T-helper 1 cell treated with Interleukin-12 subunit alpha and Interleukin-12 subunit beta and Interleukin-4 antibody, amounts not matched to agents 30 ng/mL and 1 ng/mL, for 36 hours (primary cell): ENCODE data around the gene TTC21A. TPM values are rescaled to one million over a fixed set of nuclear protein-coding genes. Genes with fewer than 3 reads are reported as not detected.
"Not testable (repeated sequence)": the region's sequence is repeated elsewhere in the genome, so short reads cannot be mapped to it uniquely, and the experiment has no call there.

ENCODE experiments used
- intact Hi-C: fragments of 100-400 bp; cut with micrococcal nuclease; formaldehyde crosslinking; loops from one replicate; pipeline ENCODE4 v1.15.1; 2024
- total RNA-seq: library from RNA; stranded (reverse); gene quantifications from 2 replicates; pipeline ENCODE4 v1.2.3, GENCODE V29; 2022

The TTC21A gene
- total RNA-seq, 1 donor from 2014 or later = 5.1 TPM

DNA sequence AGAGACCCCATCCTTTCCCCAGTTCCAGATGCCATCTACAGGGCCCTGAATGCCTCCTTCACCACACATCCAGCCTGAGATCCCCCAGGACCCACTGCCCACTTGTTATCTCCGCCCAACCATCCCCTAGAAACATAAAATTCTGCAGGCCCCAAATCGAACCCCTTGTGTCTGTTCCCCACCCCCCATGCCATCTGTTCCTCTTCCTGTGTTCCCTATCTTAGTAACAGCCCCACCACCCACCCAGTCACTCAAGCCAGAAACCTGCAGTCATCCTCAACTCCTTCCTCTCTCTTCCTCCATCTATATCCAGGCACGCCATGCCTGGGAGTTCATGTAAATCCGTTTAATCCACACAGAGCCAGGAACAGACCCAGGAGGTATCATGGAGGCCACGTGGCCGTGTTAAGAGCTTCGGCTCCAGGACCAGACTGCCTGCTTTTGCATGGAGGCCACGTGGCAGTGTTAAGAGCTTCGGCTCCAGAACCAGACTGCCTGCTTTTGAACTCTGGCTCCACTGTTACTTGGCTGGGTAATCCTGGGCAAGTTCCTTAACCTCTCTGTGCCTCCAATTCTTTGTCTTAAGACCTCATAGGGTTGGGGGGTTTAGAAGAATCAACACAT lies 41.1 kb downstream of the TTC21A start:
- intact Hi-C loops = loop anchor here (1.0 kb wide), 2 partner anchors 113 to 236 kb away; no protein-coding TSS in a partner anchor

DNA sequence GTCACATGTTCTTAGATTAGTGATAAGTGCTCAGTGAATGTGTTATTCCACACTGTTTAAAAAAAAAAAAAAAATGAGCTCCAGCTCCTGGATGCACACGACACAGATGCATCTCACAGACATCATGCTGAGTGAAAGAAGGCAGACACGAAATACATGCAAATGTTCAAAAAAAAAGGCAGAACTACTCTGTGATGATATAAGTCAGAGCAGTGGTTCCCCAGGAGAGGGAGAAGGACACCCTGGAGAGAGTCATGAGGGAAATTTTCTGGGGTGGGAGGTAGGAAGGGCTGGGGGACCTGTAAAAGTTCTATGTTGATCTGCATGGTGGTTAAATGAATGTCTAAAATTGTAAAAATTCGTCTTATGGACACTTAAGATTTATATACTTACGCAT lies 41.6 kb downstream of the TTC21A start:
- intact Hi-C loops = no loop called here

DNA sequence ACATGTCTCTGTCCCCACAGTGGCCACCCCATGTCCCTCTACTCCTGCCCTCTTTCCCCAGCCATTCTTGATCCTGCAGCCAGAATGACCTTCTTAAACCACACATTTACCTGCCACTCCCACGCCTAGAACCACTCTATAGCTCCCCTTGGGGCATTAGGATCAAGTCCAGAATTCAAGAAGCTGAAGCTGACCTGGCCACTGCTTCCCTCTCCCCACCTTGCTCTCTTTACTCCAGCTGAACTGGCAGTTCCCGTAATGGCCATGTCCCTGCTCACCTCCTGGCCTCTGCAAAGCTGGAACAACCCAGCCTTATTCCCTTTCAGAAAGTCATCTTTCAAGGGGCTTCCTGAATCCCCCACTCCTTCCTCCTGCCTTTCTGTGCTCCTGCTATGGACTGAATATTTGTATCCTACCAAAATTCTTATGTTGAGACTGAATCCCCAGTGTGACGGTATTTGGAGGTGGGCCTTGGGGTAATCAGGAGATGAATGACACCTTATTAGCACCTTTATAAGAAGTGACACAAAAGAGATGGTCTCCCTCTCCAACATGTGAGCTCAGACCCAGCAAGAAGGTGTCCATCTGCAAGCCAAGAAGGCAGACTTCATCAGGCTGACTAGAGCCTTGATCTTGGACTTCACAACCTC lies 42.1 kb downstream of the TTC21A start:
- intact Hi-C loops = no loop called here

DNA sequence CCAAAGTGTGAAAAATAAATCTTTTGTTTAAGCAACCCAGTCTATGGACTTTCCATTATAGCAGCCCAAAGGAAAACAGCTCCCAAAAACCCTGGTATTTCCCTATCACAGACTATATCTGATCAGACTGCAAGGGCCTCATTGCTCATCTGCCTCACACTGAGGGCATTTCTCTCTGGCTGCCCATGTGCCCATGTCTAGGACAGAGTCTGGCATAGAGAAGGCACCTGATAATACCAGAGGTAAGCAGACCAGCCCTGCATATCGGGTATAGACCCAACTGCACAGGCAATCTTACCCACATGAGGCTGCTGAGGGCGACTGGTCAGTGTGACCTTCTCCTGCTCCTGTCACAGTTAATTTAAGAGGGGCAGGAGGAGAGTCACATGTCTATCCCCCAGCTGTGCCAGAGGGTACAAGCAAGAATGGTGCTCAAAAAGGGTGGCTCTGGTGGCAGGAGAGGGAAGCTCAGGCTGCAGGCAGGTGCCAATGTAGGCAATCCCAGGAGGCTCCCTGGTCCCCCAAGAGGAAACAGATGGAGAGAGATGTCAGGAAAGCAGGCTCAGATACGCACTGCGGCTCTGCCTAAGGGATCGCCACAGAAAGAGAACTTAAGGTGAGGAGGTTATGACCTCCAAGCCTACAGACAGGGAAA lies 42.8 kb downstream of the TTC21A start:
- intact Hi-C loops = no loop called here

DNA sequence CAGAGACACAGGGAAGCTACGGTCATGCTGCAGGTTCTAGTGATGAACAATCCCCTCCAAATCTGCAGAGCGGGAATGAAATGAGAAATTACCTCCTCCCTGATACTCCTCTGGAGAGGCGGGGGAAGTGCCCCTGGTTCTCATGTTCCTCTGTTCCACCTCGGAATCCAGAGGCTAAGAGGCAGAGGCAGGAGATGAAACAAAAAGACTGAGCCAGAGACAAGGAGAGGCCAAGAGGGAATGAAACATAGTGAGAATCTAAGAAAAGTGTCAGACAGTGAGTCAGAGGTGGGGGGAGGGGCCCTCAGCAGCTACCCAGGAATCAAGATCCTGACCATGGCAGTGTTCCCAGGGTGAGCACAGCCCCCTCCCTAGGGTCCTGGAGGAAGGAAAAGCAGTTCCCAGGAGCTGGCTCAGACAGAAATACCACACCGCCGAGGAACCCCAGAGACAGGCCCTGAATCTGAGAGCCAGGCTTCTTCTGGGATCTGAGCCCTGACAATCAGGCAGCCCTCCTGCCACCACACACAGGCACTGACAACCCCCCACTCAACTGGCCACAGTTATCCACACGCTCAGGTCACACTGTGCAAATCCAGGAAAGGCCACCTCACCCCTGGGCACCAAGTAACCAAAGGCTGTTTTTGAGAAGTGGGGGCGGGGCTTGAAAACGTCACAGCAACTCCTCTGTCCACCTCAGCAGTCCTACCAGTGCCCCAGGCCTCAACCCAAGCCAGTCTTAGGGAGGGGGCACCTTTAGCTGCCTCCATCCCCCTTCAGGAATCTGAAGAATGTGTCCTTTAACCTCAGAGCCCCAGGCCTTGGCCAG lies 43.5 kb downstream of the TTC21A start:
- intact Hi-C loops = loop anchor here (1.0 kb wide), 1 partner anchor 43 kb away; no protein-coding TSS in a partner anchor

DNA sequence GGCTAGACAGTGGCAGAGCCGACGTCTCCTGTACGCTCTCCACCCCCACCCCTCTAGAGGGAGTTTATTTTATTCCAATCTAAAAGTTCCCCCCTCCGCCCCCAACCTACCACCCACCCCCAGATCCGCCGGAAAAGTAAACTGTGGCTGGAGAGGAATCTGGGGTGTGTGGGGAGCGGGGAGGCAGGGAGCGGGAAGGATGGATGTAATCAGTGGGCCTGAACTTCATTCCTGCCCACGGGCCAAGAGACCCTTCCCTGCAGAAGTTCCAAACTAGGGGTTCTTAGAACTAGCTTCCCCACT lies 46.4 kb downstream of the TTC21A start:
- intact Hi-C loops = no loop called here

DNA sequence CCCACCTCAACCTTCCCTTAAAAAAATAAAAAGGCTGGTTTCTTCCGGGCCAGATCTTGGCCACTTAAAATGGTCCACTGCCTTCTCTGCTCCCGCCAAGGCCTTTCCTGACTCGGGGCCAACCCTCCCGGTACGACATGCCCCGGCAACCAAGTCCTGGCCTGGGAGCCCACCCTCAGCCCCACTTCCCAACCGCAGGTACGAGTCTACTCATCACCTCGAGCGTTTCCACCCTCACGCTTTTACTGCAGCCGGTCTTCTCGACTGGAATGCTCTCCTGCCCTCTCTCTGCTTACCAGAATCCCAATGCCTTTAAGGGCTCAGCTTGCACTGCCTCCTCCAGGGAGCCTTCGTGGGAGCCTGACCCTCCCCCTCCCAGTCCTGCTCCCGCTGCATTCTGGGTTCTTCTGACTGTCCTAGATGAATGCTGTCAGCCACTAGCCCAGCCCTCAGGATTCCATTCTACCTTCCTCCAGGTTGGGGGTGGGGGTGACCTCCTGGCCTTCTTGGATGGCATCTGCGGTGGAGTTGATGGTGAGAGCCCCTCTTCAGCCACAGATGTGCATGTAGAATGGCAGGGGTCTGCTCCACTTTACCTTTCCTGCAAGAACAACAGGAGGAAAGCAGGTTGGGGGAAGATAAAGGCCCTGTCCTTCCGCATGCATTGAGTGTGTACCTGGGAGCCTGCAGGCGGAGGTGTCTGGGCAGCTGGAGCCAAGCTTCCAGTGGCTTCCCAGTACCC lies 47.0 kb downstream of the TTC21A start:
- intact Hi-C loops = no loop called here

DNA sequence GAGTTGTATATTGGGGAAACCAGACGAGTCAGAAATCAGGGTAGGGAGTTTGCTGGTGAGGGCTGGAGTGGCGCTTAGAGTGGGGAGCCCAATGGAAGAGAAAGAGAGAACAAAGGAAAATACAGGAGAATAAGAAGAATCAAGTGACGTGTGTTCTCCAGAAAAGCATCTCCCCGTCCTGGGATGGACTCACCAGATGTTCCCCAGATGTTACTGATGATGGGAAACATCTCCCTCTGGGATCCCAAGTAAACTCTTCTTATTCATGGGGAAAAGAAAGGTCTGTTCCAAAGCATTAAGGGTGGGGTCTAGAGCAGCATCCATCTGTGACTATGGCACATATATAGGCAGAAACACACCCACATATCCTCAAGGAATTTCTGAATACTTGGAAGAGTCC lies 48.9 kb downstream of the TTC21A start:
- intact Hi-C loops = no loop called here

DNA sequence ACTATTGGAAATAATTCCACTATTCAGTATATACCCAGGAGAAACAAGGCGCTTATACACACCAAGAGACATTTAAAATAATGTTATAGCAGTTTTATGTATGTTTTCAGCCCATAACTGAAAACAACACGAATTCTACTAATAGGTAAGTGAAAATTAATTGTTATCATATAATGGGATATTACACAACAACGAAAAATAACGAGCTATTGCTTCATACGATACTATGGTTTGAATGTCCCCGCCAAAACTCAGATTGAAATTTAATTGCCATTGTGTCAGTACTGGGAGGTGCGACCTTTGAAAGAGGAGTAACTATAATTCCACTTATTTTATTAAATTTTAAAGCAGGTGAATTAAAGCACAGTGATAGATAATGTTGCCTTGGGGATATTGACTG lies 49.9 kb downstream of the TTC21A start:
- intact Hi-C loops = no loop called here

DNA sequence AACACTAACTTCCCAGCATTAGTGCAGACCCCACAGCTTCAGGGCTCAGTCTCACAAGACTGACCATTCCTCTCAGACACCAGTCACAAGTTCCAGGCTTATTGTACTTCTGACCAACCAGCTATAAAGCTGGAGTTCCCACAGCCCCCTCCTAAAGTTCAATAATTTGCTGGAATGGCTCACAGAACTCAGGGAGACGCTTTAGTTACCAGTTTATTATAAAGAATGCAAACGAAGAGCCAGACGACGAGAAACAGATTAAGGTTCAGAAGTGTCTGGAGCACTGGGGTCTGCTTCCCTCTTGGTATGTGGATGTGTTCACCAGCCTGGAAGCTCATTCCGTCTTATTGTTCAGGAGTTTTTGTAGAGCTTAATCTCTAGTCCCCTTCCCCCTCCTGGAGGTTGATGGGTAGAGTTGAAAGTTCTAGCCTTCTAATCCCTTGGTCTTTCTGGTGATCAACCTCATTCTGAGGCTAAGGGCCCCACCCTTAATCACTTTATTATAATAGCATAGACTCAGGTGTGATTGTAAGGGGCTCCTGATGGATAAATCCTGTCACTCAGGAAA lies 50.8 kb downstream of the TTC21A start:
- intact Hi-C loops = no loop called here

DNA sequence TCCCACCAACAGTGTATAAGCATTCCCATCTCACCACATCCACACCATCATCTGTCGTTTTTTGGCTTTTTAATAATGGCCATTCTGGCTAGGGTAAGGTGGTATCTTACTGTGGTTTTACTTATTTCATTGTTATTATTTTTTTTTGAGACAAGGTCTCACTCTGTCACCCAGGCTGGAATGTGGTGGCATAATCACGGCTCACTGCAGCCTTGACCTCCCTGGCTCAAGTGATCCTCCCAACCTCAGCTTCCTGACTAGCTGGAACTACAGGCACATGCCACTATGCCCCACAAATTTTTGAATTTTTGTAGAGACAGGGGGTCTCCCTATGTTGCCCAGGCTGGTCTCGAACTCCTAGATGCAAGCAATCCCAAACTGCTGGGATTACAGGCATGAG lies 56.9 kb downstream of the TTC21A start:
- intact Hi-C loops = no loop called here

DNA sequence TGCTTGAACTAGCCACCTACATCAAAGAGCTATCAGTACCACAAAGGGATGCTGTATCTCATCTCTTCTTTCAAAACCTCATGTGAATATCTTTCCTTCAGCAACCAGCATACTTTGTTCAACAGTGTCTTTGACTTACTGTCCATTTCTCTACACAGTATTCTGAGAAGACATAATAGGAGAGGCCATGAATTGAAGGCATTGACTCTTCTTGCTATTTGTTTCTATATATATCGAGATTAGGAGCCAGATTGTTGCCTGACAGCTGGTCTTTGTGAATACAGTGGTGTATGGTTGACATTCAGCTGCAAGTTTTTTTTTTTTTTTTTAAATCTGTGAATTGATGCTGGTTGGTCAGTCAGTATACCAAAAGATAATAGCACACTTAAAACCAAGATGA lies 58.0 kb downstream of the TTC21A start:
- intact Hi-C loops = no loop called here

DNA sequence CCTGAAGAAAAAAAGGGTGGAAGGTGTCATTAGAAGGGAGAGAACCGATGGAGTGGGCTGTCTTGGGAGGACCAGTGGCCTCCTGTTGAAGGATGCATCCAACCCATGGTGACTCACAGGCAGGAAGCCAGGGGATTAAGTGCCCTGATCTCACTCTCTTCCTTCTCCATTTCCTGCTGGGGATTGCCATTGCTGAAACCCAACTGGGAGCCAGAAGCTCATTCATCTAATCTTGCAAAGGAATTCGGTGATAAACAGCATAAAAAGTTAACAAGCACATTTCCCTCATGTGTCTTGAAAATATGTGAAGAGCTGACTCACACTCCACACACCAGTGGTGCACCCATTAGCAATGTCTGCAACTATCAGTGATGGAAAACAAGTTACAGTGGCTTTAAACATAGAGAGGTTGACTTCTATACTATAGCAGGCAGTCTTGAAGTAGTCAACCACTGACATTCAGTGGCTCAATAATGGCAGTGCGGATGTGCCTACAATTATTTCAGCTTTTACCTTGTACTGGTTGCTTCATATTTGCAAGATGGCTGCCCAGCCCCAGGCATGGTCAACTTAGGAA lies 58.7 kb downstream of the TTC21A start:
- intact Hi-C loops = no loop called here

DNA sequence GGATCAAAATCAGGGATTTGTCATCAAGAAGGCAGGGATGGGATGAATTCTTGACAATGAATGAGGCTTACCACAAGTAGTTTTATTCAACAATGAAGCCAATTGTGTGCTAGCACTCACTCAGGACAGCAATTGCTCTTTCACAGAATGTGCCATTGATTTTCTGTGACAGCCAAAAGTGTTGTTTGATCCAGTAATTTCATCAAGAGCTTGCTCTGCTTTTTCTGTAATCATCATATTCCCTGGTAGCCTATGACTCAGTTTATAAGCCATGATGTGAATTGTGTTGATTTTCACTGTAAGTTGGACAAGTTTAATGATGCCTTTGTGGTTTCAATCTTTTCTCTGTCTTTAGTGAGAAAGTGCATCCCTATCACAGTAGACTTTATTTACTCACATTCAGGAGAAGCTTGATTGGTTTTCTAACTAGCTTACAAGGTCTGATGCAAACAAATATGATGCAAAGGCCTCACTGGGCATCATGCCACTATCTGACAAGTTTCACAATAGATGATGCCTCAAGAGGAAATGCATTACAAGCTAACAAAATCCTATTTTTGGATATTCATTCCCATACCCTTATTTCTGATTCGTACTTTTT lies 59.6 kb downstream of the TTC21A start:
- intact Hi-C loops = no loop called here

DNA sequence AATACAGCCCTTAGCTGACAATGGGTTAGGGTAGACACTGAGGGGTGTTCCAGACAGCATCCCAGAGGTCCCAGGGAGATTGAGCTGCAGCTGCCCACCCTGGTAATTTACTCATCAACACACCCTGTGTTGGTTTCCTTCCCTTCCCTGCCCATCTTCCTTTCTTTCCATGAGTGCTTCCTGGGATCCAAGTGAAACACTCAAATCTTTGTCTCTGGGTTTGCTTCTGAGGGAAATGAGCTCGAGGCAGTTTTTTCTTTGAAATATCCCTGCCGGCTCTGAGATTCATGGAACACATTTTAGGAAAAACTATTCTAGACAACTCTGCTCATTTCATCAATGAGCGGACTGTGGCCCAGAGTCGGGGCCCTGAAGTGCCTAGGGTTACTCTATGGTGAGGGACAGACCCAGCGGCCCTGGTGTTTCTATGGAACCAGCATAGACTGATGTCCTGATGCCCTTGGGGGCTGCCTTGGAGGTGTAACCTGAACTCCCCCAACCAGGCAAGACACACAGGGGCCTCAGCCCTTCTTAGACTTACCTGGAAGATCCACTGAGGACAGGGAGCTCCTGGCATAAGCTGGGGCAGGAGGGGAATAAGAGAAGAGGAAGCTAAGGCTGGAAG lies 60.8 kb downstream of the TTC21A start:
- intact Hi-C loops = no loop called here

DNA sequence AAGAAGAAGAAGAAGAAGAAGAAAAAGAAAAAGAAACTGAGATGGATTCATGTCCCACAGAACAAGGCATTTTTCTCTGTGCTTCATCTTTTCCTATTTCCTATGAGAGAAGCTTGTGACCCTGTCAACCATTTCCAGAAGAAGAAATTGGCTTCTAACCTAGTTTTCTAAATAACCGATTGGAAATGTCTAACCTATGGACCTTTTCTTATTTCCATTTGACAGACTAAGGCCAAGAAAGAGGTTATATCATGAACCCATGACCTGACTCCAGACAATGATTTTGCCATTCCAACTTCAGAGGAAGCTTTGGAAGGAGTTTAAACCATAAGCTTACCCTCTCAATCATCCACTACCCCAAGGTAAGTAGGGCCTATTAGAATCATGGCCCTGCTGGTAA lies 62.2 kb downstream of the TTC21A start:
- intact Hi-C loops = no loop called here

DNA sequence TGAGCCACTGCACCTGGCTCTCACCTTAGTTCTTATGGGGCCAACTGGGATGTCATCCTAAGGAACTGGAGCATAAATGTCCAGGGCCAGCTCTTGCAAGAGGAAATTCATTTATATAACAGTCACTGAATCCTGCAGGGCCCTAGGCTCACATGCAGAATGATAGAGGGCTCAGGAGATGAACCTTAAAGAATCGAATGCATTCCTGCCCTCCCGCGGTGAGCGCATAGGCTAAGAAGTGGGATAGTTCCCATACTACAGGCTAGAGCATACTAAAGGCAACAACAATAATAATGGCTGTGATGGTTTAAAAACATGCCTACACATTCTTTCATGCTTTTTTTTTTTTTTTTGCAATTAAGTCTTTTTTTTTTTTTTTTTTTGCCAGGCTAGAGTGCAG lies 63.0 kb downstream of the TTC21A start:
- intact Hi-C loops = no loop called here

DNA sequence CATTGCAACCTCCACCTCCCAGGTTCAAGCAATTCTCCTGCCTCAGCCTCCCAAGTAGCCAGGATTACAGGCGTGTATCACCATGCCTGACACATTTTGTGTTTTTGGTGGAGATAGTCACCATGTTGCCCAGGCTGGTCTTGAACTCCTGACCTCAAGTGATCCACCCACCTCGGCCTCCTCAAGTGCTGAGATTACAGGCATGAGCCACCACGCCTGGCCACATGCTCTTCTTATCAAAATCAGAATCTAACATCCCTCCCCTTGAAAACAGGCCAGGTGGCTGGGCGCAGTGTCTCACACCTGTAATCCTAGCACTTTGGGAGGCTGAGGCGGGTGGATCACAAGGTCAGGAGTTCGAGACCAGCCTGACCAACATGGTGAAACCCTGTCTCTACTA lies 63.4 kb downstream of the TTC21A start:
- intact Hi-C loops = not testable (repeated sequence)

DNA sequence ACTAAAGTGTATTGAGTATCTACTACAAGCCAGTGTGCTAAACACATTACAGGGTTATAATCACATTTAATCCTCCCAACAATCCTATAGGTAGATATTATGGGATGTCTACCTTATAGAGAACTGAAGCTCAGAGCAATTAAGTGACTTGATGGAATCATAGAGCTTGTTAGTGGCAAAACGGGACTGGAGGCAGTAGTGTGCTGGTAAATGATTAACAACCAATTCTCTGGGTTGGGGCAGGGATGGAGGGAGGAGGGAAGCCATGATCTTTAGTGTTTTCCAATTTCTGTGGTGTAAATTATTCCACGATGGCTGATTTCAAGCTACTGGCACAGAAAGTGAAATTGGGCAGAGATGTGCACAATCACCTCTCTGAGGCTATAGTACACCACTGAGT lies 64.4 kb downstream of the TTC21A start:
- intact Hi-C loops = no loop called here
